Psoas muscle (tissue), 8 donors: ENCODE measurements around the gene SVOPL. TPM values are rescaled to one million over a fixed set of nuclear protein-coding genes. Genes with fewer than 3 reads are reported as not detected.

Source experiments
- ATAC-seq, 4 donors: fragments of 200-7000 bp; cut with Tn5 transposase; one replicate each; pipeline ENCODE4 v1.9.1; 2020; ENCODE audit warnings: moderate library complexity in 3 of 4, mild to moderate bottlenecking in 2 of 4
- DNase-seq, 2 donors: peaks; one replicate each; pipeline ENCODE4 v3.0.0-alpha.2; 2020
- H3K27ac ChIP-seq: fragments of 200-600 bp; one replicate; pipeline ENCODE4 v1.8.0; 2022
- H3K27me3 ChIP-seq, 3 donors: fragments of 200-600 bp in 1 of 3; one replicate each; pipeline versions ENCODE4 v1.6.1 to v1.8.0; 2013 to 2022; ENCODE audit warnings: low read length in 2 of 3, mild to moderate bottlenecking in 2 of 3, moderate library complexity in 1 of 3; ENCODE audit not compliant: insufficient read depth in 3 of 3
- H3K36me3 ChIP-seq, 2 donors: fragments of 200-600 bp in 1 of 2; one replicate each; pipeline versions ENCODE4 v1.6.1 to v1.8.0; 2013 to 2022; ENCODE audit warnings: low read depth in 1 of 2, mild to moderate bottlenecking in 1 of 2, moderate library complexity in 1 of 2; ENCODE audit not compliant: insufficient read depth in 1 of 2
- H3K4me1 ChIP-seq: fragments of 200-600 bp; one replicate; pipeline ENCODE4 v1.8.0; 2022
- H3K4me3 ChIP-seq: fragments of 200-600 bp; one replicate; pipeline ENCODE4 v1.8.0; 2022; ENCODE audit warnings: mild to moderate bottlenecking
- H3K9me3 ChIP-seq: fragments of 200-600 bp; one replicate; pipeline ENCODE4 v1.8.0; 2022
- CTCF ChIP-seq: fragments of 200-600 bp; IDR thresholded peaks from one replicate; pipeline ENCODE4 v1.8.0; 2022; ENCODE audit warnings: antibody characterized with exemption
- WGBS, 3 donors: extraction: QIAGEN DNeasy Blood & Tissue Kit; methylation state at CpG; one replicate each; pipeline versions ENCODE4 v1.1.6 to v1.1.7; 2013; 5-methylcytosine and 5-hydroxymethylcytosine counted together
- intact Hi-C, 2 donors: fragments of 100-400 bp; cut with DNase I; formaldehyde crosslinking; loops; one replicate each; pipeline versions ENCODE4 v1.11.0 to v1.14.2; 2022
- polyA plus RNA-seq, 3 donors: library from polyadenylated mRNA; stranded (reverse); fragments of 200-250 nt; gene quantifications; one replicate each; pipeline ENCODE4 v1.2.3, GENCODE V29; 2013
- total RNA-seq, 4 donors: library from RNA; stranded (reverse); fragmentation: NEBNext Ultra II Directional in 2 of 4; extraction: Animal tissue kit (Norgen Biotek cat#: 25700) in 2 of 4; gene quantifications; one replicate each; pipeline versions ENCODE4 v1.2.1 to v1.2.4, GENCODE V29; 2021 to 2023
- donor health status: healthy with polysubstance abuse.
- donor health status: DM: no; HTN: no; CAD: no; lungs with moderate emphysema.
- donor health status: Bipolar disorder and iron deficiency.
- donor health status: healthy.
- donor health status: DM: yes; HTN: yes; CAD: no.
- donor health status: DM: no; HTN: no; CAD: no.
- donor health status: DM: no; HTN: no; CAD: no.
- donor health status: DM: yes; HTN: yes; CAD: no.

SVOPL gene
- total and polyA plus RNA-seq, 7 donors = 0.01 TPM; not detected in 6

- TF ChIP-seq CTCF = no peak
- 80 to 82% (median 81%) methylated on average over 6 of the region's 6 CpGs for WGBS, 3 donors
- ATAC-seq (no peak), DNase-seq (no peak)
- Histone ChIP-seq H3K27me3 (no peaks in the 10 kb centered on the region), H3K4me1 (no peaks in the 10 kb centered on the region), H3K36me3 (peaks cover 0 to 27% of the 10 kb centered on the region in 2 donors), H3K27ac (no peak overlapping the region), H3K9me3 (no peaks in the 10 kb centered on the region), H3K4me3 (no peak overlapping the region)
- intact Hi-C loops = no loop called here
Observed at GRCh38 chr7:138545123-138545522, 156.0 kb downstream of the SVOPL start.

Other genes starting within 250 kb of the SVOPL start
- gene TRIM24, start 241.1 kb downstream of the SVOPL start, total RNA-seq = 10 to 100 TPM; 15.0 to 21.4 (median 17.9) TPM
- gene TRIM24, start 241.1 kb downstream of the SVOPL start, polyA plus RNA-seq = 10 to 100 TPM in 2 of 3 donors, 1 to 10 TPM in 1; 4.7 to 11.3 (median 10.6) TPM
- not detected for gene TMEM213, start 96.6 kb upstream of the SVOPL start, total RNA-seq
- not detected for gene TMEM213, start 96.6 kb upstream of the SVOPL start, polyA plus RNA-seq
- under 1 TPM in 1 of 4 donors, not detected in 3; 0.44 TPM for gene ATP6V0A4, start 96.8 kb upstream of the SVOPL start, total RNA-seq
- gene ATP6V0A4, start 96.8 kb upstream of the SVOPL start, polyA plus RNA-seq = not detected